H7 (cell line): ENCODE data around the gene CHST8. TPM values are rescaled to one million over a fixed set of nuclear protein-coding genes. Genes with fewer than 3 reads are reported as not detected.
"Not testable (repeated sequence)": the region's sequence is repeated elsewhere in the genome, so short reads cannot be mapped to it uniquely, and the experiment has no call there.

Experiments used
- DNase-seq: peaks from one replicate; pipeline ENCODE4 v3.0.0; 2012
- H3K27me3 ChIP-seq: 2 replicates; pipeline ENCODE4 v1.6.0; 2011; ENCODE audit warnings: mild to moderate bottlenecking, low read length; ENCODE audit not compliant: control insufficient read depth, insufficient read depth
- H3K36me3 ChIP-seq: replicated peaks from 2 replicates; pipeline ENCODE4 v1.5.1; 2011; ENCODE audit warnings: low read length; ENCODE audit not compliant: control insufficient read depth, insufficient read depth
- H3K4me3 ChIP-seq: 2 replicates; pipeline ENCODE4 v1.5.1; 2011; ENCODE audit warnings: low read depth, mild to moderate bottlenecking, control low read depth, low read length, moderate library complexity; ENCODE audit not compliant: insufficient read depth
- total RNA-seq: library from RNA; depleted of rRNA; stranded (reverse); fragments of >200 nt; shearing (Covaris generic); gene quantifications from 2 replicates; pipeline ENCODE4 v1.2.3, GENCODE V29; 2014

Gene CHST8
- total RNA-seq, 1 experiment from 2014 or later = 27.0 TPM

DNA sequence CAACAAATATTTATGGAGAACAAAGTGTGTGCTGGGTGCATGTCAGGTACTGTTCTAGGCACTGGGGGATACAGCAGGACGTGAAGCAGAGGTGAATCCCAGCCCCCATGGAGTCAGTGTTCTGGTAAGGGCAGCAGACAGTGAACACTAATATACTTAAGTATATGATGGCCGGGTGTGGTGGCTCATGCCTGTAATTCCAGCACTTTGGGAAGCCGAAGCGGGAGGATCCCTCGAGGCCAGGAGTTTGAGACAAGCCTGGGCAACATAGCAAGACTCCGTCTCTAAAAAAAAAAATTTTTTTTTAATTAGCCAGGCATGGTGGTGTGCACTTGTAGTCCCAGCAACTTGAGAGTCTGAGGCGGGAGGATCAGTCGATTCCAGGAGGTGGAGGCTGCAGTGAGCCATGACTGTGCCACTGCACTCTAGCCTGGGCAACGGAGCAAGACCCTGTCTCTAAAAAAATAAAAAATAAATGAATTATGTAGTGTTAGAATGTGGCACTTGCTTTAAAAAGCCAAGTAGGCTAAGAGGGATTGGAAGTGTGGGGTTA, 22.6 kb downstream of the CHST8 start:
- H3K4me3 ChIP-seq = no peak overlapping the region
- no peaks in the 10 kb centered on the region for H3K27me3 ChIP-seq
- no peak for DNase-seq
- H3K36me3 ChIP-seq = no peaks in the 10 kb centered on the region

DNA sequence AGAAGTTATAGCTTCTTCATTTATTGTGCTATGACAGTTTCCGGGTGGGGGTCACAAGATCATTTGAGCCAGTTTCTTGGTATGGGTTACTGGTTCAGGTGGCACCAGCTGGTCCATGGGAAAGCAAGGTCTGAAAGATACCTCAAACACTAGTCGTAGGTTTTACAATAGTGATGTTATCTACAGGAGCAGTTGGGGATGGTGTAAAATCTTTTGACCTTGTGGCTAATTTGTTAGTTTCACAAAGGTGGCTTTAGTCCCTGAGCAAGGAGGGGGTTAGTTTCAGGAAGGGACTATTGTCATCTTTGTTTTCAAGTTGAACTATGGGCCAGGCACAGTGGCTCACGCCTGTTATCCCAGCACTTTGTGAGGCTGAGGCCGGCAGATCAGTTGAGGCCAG, 24.6 kb downstream of the CHST8 start:
- Histone ChIP-seq H3K4me3 (no peak overlapping the region), H3K27me3 (no peaks in the 10 kb centered on the region), H3K36me3 (no peaks in the 10 kb centered on the region)
- DNase-seq = no peak

DNA sequence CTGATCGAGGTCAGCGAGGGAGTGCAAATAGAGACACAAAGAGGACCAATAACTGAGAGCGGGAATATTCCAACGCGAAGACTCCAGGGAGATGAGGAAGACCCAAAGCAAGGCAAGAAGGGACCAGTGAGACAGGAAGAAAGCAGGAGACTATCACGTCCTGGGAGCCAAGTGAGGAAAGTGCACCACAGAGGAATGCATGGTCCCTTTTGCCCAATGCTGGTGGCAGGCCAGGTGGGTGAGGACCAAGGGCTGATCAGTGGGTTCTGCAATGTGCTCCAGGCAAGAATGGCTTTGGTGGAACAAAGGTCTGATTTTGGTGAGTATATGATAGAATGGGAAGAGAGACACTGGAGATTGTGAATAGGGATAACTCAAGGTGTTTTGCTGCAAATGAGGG, 25.4 kb downstream of the CHST8 start:
- DNase-seq = no peak
- Histone ChIP-seq H3K36me3 (no peaks in the 10 kb centered on the region), H3K27me3 (no peaks in the 10 kb centered on the region), H3K4me3 (no peak overlapping the region)

DNA sequence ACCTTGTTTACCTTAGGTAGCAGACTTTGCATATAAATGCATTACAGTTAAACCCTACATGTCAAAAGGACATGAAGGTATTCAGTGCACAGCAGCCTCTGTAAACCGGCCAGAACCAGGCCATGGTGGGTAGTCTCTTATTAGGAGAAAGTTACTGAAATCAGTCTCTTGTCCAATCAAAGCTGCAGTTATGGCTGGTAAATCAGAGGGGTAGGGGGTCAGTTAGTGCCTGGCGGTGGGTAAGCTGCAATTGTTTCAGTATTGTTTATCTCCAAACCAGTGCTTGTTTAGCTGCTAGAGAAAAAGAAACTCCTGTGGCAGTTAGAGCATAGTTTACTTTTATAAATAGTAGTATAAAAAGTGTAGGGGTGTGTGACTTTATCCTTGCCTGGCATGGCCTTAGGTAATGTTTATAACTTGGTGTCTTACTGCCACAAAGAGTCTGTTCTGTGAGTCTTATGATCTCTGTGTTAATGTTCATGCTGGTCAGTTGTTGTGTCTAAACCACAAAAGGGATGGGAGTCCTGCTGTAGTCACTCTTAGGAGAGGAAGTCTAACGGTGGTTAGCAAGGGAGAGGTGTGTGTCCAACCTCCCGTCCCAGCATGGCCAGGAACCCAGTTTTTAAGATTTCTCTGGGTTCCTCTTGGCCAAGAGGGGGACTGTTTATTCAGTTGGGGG, 28.0 kb downstream of the CHST8 start:
- DNase-seq = no peak
- H3K4me3 ChIP-seq = no peak overlapping the region
- H3K27me3 ChIP-seq = no peaks in the 10 kb centered on the region
- no peaks in the 10 kb centered on the region for H3K36me3 ChIP-seq

DNA sequence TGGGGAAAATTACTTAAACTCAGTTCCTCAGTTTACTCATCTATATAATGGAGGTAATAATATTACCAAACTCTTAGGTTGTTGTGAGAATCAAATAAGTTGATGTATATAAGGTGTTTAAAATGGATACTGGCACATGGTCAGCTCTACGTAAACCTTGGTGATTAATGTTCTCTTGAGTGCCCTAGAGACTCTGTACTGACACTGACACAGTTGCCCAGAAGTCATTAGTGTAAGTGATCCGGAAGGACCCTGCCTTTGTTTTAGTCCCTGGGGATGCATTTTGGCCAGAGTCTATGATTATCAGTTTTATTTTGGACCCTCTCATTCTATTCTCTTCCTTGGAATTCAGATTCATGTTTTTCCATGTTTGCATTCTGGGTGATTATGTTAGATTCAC, 31.9 kb downstream of the CHST8 start:
- Histone ChIP-seq H3K4me3 (no peak overlapping the region), H3K27me3 (no peaks in the 10 kb centered on the region), H3K36me3 (no peaks in the 10 kb centered on the region)
- no peak for DNase-seq

DNA sequence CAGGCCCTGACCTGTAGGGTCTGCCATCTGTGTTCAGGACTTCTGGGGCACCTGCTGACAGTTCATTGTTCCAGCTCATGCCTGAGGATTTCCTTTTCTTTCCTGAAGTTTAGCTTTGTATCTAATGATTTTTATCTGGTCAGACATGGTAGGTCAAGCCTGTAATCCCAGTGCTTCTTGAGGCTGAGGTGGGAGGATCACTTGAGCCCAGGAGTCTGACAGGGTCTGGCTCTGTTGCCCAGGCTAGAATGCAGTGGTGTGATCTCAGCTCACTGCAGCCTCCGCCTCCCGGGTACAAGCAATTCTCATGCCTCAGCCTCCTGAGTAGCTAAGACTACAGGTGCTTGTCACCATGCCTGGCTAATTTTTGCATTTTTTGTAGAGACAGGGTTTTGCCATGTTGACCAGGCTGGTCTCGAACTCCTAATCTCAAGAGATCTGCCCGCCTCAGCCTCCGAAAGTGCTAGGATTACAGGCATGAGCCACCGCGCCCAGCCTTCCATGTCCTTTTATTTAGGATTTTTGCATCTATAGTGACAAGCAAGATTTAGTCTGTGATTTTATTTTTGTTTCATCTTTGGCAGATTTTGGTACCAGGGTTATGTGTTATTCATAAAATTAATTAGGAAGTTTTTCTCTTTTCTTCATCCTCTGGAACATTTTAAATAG, 33.2 kb downstream of the CHST8 start:
- no peak for DNase-seq
- Histone ChIP-seq H3K27me3 (no peaks in the 10 kb centered on the region), H3K36me3 (no peaks in the 10 kb centered on the region), H3K4me3 (no peak overlapping the region)

DNA sequence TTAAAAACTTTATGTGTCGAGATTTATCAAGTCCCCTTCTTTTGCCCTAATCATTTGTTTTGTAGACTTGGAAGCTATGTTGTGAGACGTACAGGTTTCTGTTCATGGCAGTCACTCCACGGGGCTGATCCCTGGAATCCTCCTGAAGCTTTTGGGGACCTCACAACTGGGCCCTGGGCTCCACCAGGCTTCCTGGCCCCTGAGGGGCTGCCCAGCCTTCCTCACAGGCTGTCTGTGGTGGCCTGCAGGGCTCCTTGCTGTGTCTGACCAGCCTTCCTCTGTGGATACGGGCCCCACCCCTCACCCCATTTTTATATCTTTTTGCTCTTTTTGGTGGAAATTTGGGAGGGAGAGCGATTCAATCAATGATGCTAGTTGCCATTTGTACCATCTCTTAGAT, 38.1 kb downstream of the CHST8 start:
- no peaks in the 10 kb centered on the region for H3K36me3 ChIP-seq
- no peak for DNase-seq
- H3K4me3 ChIP-seq = no peak overlapping the region
- H3K27me3 ChIP-seq = no peaks in the 10 kb centered on the region

DNA sequence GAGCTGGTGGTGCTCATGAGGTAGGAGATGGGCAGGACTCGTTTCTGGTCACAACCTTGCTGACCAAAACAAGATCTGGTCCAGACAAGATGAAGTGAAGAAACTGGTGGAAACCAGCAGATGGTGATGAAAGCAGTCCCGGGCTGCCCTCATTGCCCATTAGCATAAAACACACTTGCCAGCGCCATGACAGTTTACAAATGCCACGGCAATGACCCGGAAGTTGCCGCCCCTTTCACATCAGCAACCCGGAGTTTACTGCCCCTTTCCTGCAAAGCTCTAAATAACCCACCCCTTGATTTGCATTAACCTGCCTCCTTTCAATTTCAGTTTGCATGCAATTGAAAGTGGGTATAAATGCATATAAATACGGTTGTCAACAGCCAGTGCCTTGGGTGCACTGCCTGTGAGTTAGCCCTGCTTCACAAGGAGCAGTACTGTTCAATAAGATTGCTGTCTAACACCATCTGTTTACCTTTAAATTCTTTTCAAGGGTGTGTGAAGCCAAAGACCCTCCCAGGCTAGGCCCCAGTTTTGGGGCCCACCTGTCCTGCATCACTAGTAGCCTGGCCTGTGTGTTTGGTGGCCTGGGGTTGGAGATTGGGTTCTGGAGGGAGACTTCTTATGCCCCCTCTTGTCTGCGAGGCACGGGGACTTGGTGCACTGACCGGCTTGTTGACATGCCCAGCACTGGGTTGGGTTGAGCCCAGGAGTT, 38.8 kb downstream of the CHST8 start:
- H3K27me3 ChIP-seq = no peaks in the 10 kb centered on the region
- H3K4me3 ChIP-seq = no peak overlapping the region
- no peak for DNase-seq
- H3K36me3 ChIP-seq = no peaks in the 10 kb centered on the region

DNA sequence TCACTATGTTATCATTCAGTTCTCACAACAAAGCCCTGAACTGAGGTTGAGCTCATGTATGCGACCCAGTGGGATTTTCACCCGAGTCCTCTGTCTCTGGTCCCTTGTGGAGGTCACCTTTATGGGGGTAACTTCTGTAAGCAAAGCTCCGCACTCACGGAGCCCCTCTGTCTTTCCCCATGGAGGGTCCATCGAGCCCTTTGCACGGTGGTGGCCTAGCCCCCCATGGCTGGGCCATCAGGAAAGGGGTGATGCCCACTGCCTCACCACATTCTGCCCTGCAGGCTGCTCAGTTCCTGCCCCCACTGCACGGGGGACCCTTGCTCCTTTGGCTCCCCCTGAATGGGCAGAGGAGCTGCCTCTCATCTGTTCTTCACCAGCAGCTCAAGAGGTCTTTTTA, 39.6 kb downstream of the CHST8 start:
- no peak overlapping the region for H3K4me3 ChIP-seq
- no peaks in the 10 kb centered on the region for H3K27me3 ChIP-seq
- H3K36me3 ChIP-seq = no peaks in the 10 kb centered on the region
- no peak for DNase-seq

DNA sequence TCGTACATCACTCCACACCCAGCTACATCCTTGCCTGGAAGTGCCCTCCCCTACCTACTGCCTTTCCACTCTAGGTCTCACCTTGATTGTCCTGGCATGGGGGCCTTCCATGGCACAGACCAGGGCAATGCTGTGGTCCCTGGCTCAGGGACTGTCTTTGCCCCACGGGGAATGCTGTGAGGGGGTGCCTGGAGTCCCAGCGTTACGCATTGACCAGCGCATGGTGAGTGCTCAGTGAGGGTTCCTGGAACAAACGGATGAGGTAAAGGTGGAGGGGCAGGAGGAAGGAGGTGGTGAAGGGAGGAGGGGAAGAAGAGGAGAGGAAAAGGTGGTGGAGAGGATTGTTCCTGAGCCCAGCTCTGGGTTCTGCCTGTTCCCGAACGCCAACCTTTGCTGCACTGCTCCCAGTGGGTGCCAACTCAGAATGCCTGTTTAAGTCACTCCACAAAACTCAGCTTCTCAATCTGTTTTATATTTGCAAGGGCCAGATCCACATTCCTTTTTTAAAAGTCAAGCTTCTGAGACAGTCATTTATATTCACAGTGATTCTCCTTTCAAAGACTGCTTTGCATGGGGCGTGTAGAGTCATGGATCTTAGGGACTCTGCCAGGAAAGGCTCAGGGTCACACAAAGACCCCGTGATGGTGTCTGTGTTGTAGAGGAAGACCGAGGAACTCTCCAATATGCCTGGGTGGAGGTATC, 40.8 kb downstream of the CHST8 start:
- no peak for DNase-seq
- Histone ChIP-seq H3K4me3 (no peak overlapping the region), H3K27me3 (no peaks in the 10 kb centered on the region), H3K36me3 (no peaks in the 10 kb centered on the region)

DNA sequence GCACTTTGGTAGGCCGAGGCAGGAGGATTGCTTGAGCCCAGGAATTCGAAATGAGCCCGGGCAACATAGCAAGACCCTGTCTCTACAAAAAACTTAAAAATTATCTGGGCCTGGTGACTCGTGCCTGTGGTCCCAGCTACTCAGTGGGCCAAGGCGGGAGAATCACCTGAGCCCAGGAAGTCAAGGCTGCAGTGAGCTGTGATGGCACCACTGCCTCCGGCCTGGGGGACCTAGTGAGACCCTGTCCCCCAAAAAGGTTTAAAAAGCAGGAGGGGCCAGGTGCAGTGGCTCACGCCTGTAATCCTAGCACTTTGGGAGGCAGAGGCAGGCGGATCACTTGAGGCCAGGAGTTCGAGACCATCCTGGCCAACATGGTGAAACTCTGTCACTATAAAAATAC, 41.6 kb downstream of the CHST8 start:
- not testable (repeated sequence) for H3K36me3 ChIP-seq, H3K27me3 ChIP-seq, H3K4me3 ChIP-seq, DNase-seq

DNA sequence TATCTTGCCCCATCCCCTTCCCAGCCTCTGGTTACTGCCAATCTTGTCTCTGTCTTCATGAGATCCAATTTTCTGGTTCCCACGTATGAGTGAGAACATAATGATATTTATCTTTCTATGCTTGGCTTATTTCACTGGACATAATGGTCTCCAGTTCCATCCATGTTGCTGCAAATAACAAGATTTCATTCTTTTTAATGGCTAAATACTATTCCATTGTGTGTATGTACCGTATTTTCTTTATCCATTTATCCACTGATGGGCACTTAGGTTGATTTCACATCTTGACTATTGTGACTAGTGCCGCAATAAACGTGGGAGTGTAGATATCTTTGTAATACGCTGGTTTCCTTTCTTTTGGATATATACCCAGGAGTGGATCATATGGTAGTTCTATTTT, 43.0 kb downstream of the CHST8 start:
- DNase-seq = no peak
- H3K27me3 ChIP-seq = no peaks in the 10 kb centered on the region

DNA sequence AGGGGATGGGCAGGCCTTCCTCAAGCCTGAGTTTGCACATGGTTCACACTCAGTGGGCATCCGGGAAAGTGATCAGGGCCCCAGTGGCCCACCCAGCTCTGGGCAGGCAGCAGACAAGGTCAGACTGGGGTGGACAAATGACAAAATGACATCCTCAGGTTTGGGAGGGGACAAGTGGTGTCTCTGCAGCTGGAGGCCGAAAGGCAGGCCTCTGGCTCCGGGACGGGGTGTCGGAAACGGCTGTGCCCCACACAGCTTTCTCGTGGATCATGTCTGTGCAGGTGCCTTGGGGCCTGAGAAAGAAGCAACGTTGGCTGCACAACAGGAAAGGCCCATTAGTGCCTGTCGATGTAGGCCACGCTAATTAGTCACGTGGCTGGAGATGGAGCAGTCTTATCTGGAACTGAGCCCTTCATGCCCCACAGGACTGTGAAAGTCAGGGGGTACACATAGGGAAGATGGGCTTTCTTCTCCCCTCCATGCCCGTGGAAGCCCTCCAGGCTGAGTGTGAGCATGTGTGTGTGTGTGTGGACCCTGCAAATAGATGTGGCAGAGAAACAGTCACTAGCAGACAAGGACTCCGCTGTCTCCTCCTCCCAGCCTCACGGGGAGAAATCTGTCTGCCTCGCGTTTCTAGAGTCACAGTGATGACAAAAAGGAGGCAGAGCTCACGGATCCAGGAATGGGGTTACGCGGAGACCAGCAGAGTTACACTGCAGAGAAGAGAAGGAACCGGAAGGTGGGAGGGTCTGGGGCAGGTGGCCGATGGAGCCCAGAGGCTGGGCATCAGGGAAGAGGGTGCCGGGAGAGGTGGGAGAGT, 44.2 kb downstream of the CHST8 start:
- no peak overlapping the region for H3K4me3 ChIP-seq
- no peak for DNase-seq
- H3K27me3 ChIP-seq = no peaks in the 10 kb centered on the region
- H3K36me3 ChIP-seq = no peaks in the 10 kb centered on the region

More for the DNA sequence above, 43.0 kb downstream of the CHST8 start:
- Histone ChIP-seq H3K36me3 (no peaks in the 10 kb centered on the region), H3K4me3 (no peak overlapping the region)

DNA sequence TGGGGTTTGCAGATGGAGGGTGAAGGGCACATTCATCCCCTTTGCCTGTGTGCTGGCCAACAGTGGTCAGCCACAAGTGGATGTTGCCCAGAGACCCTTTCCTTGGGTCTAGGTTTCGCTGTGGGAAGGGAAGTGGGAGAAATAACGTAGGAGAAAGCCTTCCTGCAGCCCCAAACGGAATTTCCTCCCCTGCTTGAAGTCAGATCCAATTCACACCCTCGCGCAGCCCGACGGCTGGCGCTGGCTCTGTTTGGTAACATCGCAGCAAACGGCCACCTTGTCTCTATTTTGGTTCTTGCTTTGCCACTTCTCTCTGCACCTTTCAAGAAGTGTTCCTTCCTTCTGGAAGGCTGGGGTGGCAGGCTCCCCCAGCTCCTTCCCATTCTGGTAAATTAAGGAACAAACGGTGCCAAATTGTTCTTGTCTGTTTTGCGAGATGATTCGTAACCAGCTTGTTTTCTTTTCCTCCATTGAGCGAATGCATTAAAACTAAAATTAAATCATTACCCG, 45.4 kb downstream of the CHST8 start:
- Histone ChIP-seq H3K36me3 (no peaks in the 10 kb centered on the region), H3K4me3 (no peak overlapping the region), H3K27me3 (no peaks in the 10 kb centered on the region)
- no peak for DNase-seq
